Astrocyte of the spinal cord (primary cell): ENCODE measurements around the gene AUTS2.

Source experiments
- DNase-seq: peaks from one replicate; pipeline ENCODE4 v3.0.0; 2011; ENCODE audit warnings: low read depth, low spot score
- H3K4me3 ChIP-seq: 2 replicates; pipeline ENCODE4 v1.5.1; 2011; ENCODE audit warnings: low read depth, mild to moderate bottlenecking, low read length, moderate library complexity
- CTCF ChIP-seq: IDR thresholded peaks from 2 replicates; pipeline ENCODE4 v1.5.1; 2012; ENCODE audit warnings: low read depth, mild to moderate bottlenecking, low read length, inconsistent platforms
- in situ Hi-C: cut with HindIII; loops from 2 replicates; pipeline ENCODE4 v1.10.0; 2017; ENCODE audit warnings: low sequenced_read_pairs

Gene AUTS2

GRCh38 chr7:70730451-70731110 is 1132.3 kb downstream of the AUTS2 start:
- in situ Hi-C loops = no loop called here
- no peak for DNase-seq
- TF ChIP-seq CTCF = no peak

GRCh38 chr7:70733090-70733489 is 1134.8 kb downstream of the AUTS2 start:
- in situ Hi-C loops = no loop called here
- H3K4me3 ChIP-seq = no peak overlapping the region
- TF ChIP-seq CTCF = no peak
- no peak for DNase-seq

More at GRCh38 chr7:70730451-70731110, 1132.3 kb downstream of the AUTS2 start:
- H3K4me3 ChIP-seq = no peak overlapping the region

GRCh38 chr7:70734411-70734810 is 1136.1 kb downstream of the AUTS2 start:
- in situ Hi-C loops = no loop called here
- TF ChIP-seq CTCF = no peak
- H3K4me3 ChIP-seq = no peak overlapping the region
- no peak for DNase-seq

GRCh38 chr7:70735313-70735712 is 1137.0 kb downstream of the AUTS2 start:
- TF ChIP-seq CTCF = no peak
- no peak for DNase-seq
- H3K4me3 ChIP-seq = no peak overlapping the region
- in situ Hi-C loops = no loop called here

GRCh38 chr7:70736715-70737460 is 1138.6 kb downstream of the AUTS2 start:
- TF ChIP-seq CTCF = no peak
- H3K4me3 ChIP-seq = peak overlapping the region; percentile 48
- in situ Hi-C loops = no loop called here

GRCh38 chr7:70738151-70738885 is 1140.0 kb downstream of the AUTS2 start:
- DNase-seq = peak; percentile 56
- H3K4me3 ChIP-seq = no peak overlapping the region
- no peak for TF ChIP-seq CTCF
- in situ Hi-C loops = no loop called here

More at GRCh38 chr7:70736715-70737460, 1138.6 kb downstream of the AUTS2 start:
- peak; percentile 66 for DNase-seq
